SIG-M5 (cell line): ENCODE results near the gene MIDN.

Experiments
- DNase-seq: peaks from one replicate; lab custom pipeline; 2025; lab: John Stamatoyannopoulos, UW

MIDN gene

DNA sequence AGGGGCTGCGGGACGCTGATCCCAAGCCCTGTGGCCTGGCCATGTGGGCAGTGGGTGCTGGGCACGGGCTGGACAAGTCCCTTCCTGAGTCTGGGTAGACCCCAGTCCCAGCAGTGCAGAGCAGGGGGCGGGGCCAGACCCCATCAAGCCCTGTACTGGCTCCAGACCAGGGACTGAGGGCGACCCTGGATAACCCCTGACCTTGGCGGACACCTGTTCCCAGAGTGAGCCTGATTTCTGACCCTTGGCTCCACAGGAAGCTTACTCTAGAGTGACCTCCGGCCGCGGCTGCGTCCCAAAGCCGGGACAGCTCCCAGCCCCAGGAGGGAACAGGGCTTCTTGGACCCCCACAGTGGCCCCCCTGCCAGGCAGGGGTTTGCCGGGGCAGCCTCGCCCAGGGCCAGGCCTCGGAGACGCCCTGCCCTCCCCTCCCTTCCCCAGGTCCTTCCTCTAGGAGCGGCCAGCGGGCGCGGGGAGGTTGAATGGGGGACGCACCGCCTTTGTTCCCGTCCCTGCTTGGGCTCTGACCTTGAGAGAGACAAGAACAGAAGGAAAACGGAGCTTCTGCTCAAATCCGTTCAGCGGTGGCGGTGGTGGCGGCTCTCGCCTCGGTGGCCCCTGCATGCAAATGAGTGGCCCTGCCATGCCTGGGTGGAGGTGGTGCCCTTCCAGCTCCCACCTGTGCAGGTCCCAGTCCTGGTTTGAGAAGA, 35.0 kb downstream of the MIDN start:
- DNase-seq, result no peak

DNA sequence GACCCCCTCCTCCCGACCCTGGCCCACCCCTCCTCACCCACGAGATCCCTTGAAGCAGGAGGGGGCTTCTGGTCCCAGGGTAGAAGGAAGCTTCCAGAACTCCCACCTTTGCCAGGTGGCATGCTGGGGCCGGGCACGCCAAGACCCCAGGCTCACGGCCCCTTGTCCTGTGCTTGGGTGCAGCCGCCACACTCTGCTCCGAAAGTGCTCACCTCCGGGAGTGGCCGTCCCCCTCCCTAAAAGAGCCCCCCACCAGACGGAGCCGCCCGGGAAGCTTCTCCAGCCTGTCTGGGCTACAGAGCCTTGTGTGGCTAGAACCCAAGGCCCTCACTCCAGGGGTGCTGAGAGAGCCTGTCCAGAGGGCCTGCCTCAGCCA, 35.5 kb downstream of the MIDN start:
- no peak for DNase-seq

DNA sequence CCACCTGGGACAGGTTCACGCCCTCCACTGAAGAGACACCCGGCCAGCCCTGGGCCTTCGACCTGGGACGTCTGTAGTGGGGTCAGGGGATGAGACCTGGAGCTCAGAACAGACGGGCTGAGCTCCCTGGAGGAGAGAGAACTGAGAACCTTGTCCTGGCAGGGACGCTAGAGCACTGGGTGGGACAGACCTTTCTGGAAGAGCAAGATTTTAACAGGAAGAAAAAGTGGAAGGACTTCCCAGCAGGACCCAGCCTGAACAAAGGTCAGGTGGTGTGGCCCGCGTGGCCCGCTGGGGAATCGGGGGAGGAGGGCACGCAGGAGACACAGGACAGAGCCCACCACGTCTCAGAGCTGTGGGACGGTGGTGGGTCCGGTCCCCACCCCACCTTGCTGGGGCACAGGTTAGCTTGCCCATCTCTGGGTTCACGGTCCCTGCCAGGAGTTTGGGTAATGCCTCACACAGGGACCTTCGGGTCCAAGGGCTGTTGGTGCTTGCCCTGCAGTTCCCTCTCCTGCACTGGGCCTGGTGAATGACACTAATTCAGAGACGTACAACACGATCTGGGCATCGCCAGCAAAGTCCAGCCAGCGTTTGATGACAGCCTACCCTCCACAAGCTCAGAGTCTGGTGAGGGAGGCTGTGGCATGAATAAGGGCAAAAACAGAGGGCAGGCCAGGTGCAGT, 36.1 kb downstream of the MIDN start:
- no peak for DNase-seq

DNA sequence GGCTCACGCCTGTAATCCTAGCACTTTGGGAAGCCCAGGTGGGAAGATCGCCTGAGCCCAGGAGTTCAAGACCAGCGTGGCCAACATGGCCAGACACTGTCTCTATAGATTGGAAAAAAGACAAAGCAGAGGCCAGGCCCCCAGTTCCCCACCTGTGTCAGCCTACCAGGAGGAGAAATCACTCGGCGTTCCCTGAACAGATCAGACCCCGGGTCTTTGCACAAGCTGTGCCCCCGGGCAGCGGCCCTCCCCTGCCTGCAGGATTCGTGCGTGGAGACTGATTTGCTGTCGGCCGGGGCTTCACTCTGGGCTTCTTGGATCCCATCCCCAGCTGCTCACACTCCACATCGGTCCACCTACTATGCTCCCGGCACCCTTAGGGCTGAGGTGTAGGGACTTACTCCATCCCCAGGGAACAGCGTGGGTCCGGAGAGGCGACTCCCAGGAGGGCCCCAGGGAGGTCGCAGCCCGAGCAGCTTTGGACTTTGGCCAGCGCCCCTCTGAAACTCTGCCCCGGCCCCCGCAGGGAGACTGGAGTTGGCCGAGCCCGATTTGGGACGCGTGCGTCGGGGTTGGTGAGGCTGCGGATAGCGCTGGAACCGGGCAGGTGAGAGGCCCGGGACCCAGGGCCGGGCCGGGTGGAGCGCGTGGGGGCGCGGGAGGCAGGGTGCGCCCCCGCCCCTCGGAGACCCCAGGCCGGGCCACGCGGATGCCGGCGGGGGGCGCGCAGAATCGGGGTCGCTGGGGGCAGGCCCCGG, 36.8 kb downstream of the MIDN start:
- no peak for DNase-seq

DNA sequence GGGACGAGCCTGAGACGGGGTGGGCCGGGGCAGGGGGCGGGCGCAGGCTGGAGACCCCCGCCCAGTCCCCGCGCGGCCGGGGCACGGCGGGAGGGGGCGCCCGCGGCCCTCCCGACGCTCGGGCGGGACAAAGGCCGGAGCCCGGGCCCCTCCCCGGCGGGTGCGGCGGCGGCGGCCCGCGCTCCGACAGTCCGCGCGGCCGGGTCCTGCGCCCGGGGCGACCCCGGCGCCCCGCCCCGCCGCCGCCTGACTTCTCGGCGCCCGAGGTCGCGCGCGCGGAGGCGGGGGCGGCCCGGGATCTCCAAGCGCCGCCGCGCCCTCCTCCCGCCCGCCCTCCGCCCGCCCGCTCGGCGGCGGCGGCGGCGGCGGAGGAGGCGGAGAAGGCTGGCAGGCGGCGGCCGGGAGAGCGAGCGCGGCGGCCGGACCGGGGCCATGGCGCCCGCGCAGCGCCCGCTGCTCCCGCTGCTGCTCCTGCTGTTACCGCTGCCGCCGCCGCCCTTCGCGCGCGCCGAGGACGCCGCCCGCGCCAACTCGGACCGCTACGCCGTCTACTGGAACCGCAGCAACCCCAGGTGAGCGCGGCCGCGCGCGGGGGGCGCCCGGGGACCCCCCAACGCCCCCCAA, 37.5 kb downstream of the MIDN start, which contains the start of gene EFNA2:
TSS of gene EFNA2 (plus strand) at position 137 of the 624 bp plus-strand sequence. CDS start at position 433, 296 bp downstream.
- DNase-seq, result no peak

DNA sequence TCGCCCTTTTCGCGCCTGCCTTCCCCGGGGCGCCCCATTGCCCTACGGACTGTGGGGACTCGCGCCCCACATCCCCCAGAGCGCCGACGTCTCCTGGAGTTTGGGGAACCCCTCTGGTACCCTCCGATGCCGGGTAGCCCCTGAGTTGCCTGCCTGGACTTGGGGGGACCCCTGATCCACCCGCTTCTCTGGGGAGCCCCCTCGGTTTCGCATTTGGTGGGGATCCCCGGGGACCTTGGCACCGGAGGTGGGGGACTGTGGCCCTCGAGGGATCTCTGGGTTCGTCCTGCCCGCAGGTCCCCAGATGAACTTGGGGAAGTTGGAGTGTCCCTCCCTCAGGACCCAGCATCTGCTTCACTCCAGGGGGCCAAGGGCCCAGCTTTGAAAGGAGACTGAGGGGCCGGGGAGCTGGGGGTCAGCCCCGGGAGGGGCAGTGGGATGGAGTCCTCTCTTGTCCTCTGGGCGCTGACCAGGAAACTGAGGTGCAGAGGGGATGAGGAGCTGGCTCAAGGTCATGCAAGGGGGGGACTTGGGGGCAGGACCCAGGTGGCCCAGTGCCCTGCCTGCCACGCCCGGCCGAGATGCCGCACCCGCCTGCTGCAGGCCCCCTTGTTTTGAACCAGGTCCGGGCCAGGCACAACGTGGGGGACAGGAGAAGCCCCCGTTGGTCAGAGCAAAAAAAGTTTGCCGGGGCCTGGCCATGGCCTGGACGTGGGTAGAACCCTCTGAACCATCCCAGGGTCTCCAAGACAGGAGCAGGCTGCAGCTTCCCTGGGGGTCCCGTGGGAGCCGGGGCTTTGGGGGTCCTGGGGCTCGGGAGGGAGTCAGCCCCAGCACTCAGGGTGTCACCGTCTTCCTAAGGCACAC, 38.3 kb downstream of the MIDN start:
- DNase-seq, result no peak

DNA sequence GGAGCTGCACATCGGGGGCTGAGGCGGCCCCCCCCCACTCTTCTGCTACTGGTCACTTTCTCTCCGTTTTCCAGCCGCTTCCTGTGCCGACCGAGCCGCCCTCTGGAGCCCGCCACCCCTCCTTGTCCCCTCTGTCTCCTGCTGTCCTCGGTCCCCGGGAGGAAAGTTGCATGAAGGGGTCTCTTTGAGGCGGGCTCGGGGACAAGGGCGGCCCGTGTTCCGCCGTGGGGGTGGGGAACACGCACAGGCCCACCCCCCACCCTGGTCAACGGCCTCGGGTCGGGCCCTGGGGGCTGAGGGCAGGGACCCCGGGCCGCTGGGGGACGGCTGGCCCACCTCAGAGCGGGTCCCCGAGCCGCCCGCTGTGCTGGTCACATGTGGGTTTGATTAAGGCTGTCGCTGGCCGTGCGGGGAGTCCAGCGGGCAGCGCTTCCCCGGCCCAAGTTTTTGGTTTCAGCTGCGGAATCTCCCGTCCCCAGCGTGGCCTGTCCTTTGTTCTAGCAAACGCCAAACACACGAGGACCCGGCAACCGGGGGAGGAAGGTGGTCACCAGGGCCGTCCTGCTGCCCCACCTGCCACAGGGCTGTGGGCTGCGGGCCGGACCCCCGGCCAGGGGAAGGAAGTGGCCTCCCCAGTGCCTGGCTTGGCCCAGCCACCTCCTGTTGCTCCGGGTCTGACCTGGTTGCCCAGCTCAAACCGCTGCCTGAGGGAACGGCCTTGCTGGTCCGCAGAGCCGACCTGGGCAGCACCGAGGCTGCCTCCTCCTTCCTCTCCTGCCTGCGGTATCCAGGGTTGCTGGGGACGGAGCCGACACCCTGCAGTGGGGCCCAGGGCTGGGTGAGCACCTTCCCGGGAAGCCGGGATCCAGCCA, 39.2 kb downstream of the MIDN start:
- DNase-seq, result no peak

DNA sequence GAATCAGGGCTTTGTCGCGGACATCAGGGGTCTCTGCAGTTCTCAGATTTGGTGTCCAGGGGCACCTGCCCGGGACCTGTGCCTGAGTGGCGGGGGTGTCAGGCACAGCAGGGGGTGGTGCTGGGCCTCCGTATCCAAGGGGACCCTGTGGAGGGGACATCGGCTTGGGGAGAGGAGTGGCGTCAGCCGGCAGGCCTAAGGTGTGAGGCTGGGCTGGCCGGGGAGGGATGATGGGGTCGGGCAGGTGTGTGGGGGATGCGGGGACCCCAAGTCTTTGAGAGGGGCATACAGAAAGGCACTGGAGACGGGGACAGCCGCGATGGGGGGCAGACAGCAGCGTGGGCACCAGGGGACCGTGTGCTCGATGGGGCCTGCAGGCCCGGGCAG, 39.8 kb downstream of the MIDN start:
- no peak for DNase-seq

DNA sequence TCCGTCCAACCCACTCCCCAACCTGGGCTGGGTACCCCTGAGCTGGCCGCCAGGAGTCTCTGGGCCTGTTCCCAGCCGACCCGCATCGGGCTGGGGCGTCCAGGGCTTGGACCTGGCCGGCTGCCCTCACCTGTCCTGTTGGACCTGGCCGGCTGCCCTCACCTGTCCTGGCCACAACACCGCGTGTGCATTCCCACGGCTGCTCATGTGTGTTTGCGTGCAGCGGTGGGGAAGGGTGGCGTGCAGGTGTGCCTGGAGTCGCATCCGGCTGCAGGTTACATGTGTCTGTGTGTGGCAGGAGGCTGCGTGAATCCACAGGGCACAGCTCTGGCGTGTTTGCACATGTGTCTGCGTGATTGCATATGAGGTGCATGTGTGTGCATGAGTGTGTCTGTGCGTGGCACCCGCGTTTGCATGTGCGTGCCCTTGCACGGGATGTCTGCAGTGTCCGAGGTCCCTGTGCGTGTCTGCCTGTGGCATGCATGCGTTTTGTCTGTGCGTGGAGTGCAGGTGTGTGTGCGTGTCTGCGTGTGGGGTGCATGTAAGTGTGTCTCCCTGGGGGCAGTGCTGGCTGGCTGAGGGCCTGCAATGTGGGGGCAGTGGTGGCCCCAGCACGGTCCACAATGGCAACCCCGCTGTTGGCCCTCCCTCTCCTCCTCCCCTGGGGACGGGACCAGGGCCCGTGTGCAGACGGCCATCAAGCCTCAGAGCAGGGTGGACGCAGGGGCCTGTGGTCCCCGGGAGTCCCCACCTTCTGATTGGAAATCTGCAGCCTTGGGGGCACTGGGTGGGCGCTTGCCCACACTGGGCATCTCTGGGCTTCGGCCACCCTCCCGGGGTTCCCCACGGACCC, 40.7 kb downstream of the MIDN start:
- no peak for DNase-seq

DNA sequence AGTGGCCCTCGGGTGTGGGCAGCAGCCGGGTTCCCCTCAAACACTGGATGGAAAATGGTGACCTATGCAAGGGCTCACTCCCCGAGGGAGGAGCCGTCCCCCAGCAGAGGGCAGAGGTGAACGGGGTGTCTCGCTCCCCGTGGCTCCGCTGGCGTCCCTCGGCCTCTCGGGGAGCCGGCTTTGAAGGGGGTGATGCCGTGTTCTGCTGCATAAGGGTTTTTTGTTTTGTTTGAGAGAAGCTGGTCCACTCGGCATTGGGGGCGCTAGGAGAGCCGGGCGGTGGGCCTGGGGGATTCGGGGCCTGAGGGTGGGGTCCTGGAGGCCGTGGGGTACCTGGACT, 41.3 kb downstream of the MIDN start:
- no peak for DNase-seq

DNA sequence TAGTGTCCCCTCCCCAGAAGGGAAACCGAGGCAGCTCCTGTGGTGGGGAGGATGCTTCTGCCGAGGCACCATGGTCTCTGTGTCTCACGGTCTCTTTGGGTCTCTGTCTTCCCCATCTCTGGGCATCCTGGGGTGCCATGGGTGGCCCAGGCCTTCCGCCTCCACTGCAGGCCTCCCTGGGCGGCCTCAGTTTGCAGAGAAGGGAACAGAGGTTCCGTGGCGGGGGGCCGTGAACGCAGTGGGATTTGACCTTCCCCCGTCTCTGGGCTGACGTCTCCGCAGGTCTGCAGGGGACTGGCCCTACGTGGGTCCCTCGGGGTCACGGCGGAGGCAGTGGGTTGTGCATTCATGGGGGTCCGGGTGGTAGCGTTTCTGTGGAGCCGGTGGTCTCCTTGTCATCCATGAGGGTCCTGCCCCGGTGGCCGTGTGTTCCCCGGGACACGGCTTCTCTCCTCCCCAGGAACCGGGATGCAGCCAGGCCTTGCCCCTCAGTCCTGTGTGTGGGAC, 41.9 kb downstream of the MIDN start:
- no peak for DNase-seq

DNA sequence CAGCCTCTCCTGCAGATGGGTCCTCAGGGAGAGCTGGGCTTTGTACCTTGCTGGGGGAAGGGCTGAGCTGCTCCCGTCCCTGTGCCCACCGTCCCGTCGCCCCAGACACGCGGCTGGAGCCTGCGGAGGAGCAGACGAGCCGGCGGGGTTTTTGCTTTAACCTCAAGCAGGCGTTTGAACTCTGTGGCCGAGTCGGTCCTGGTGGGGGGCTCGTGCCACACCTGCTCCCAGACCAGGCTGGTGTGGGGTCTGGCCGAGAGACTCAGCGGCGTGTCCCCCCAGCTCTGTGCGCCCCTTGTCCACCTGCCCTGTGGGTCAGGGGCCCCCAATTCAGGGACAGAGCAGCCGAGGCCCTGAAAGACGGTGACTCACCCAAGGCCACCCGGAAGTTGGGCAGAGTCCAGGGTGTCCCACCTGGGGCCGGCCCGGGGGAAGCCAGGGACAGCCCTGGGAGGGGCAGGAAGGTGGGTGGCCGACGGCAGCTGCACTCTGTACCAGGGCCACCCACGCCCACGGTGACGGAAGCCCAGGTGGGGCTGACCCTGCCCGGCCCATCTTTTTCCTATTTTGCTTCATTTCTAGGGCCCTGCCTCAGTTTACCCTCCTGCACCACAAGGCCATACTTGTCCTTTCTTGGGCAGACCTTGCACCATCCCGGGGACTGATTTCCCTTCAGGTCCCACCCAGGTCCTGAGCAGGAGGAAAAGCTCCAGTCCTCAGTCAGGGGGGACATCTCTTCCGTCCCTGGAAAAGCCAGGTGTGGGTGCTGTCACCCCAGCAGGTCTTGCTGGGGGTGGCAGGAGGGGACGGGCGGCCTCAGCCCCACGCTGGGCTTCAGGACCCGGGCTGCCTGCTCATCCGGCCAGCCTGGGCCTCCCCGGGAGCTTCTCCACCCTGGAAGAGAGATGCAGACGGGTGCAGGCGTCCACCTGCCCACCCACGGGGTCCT, 42.6 kb downstream of the MIDN start:
- DNase-seq, result no peak

DNA sequence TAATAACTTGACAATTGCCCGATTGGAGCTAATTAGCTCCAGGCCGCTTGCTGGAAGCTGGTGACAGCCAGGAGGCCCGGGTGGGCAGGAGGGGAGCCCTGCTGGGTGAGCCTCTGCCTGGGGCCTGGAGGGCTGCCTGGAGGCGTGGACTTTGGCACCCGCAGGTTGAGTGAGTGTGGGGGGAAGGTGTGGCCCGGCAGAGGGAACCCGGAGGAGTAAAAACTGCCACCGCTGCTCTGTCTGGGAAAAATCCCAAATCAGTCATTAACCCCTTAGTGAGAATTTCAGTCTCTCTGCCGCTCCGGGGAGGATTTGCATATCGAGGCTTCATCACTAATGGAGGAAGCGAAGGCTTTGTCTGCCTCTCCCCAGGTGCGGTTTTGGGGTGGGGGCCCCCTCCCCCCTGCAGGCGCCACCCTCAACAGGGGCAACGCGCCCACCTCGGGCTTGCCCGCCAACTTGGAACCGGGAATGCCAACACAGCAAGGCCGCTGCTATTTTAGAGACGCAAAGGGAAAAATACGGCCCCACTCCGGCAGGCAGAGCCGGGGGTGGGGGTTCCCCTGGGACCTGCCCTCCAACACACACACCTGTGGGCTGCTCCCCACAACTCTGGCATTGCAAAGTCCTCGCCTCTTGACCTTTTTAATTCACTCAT, 43.5 kb downstream of the MIDN start:
- no peak for DNase-seq

DNA sequence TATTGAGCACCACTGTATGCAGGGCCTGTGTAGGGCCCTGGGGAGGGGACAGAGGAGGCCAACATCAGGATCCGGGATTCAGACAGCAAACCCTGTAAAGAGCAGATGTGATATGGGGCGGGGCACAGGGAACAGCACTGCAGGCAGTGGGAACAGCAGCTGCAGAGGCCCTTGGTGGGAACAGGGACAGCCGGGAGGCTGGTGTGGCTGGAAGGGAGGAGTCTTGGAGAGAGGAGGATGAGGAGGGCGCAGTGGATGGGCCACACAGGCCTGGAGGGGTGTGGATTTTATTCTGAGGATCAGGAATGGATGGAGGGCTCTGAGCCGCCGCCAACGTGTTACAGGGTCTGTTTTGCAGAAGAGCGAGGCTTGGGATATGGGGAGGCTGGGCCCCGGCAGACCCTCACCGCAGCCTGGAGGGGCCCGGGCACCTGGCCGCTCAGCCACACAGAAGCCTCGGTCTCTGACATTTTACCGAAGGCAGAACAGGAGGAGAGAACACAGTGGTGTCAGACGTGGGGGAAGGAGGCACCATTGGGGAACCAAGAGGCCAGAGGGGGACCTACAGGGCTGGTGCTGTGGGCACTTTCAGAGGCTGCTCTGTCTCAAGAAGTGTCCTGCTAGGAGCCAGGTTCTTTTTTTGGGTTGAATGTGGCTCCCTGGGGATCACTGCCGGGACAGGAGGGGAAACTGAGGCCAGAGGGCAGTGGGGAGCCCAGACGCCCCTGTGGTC, 44.2 kb downstream of the MIDN start:
- no peak for DNase-seq

DNA sequence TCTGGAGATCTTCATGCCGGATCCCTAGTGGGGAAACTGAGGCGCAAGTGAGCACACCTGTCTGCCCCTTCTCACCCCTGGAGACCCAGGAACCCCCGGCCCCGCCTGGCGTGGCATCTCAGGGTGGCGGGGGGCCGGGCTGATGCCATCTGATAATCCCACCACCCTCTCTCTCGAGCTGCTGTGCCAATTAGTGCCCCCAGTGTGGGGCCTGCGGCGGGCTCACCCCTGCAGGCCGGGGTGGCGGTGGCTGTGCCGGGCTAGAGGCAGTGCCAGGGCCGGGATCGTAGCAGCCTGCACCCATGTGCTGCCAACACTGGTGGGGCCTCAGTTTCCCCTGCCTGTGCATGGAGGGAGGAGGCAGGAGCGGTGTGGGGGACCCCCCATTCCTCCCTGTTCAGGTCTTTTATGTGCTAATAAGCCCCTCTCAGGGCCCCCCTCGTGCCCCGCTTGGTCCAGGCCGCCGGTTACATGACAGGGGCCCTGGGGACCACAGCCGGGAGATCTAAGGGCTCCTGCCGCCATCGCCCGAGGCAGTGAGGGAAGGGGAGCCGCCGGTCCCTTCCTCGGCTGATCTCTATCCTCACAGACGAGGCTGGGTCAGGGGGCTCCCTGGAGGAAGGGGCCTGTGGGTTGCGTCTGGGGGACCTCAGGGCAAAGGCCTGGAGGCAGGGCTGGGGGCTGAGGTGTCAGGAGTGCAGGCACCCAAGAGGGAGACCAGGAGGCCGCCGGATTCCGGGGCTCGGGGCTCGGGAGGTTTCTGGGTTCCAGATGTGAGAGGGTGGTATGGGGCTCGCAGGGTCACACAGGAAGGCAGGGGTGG, 45.6 kb downstream of the MIDN start:
- no peak for DNase-seq

DNA sequence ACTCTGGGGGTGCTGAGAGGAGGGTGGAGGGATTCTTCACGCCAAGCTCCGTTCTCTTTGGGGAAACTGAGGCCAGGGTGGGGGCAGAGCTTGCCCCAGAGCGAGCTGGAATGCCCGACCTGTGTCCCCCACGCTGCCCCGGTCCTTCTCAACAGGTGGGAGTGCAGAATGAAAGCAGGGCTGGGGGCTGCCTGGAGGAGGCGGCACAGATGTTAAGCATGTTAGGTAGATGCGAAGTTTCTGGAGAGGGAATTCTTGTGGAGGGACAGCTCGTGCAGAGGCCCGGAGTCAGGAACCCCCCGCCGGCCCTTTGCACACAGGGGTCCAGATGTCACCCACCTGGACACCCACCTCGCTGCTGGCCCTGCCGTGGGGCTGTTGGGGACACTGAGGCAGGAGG, 46.3 kb downstream of the MIDN start:
- DNase-seq, result no peak
